IMR-90 (cell line): ENCODE data around the gene INPP5B. TPM values are rescaled to one million over a fixed set of nuclear protein-coding genes. Genes with fewer than 3 reads are reported as not detected.

Experiments used
- ATAC-seq: fragments of 200-7000 bp; cut with Tn5 transposase; 2 replicates; pipeline ENCODE4 v1.9.1; 2020; ENCODE audit warnings: low read depth, mild to moderate bottlenecking, moderate library complexity
- BruUV-seq: library from RNA; stranded (reverse); fragments of 400-500 nt; replicated peaks from 2 replicates; lab custom pipeline; 2021; lab: Mats Ljungman, UMichigan
- CTCF ChIA-PET: fragments of 300-600 bp; formaldehyde crosslinking; extraction: SDS; loops from one replicate; lab custom pipeline; 2021; ENCODE audit warnings: antibody characterized with exemption; lab: Yijun Ruan, JAX
- POLR2A ChIA-PET: fragments of 300-600 bp; sonication (Branson Sonifier 250); formaldehyde crosslinking; loops from one replicate; lab custom pipeline; 2022; ENCODE audit warnings: antibody characterized with exemption; ENCODE audit not compliant: unreplicated experiment; lab: Charles Lee
- DNase-seq: peaks from one replicate; pipeline ENCODE4 v3.0.0; 2013
- H2AFZ ChIP-seq: replicated peaks from 2 replicates; pipeline ENCODE3; 2013; ENCODE audit warnings: low read length, mild to moderate bottlenecking; ENCODE audit not compliant: poor library complexity
- H2AK5ac ChIP-seq: 2 replicates; pipeline ENCODE4 v1.6.1; 2013; ENCODE audit warnings: low read depth, low read length, inconsistent platforms
- H2AK9ac ChIP-seq: replicated peaks from 2 replicates; pipeline ENCODE3; 2013; ENCODE audit warnings: mild to moderate bottlenecking, low read depth, low read length, moderate library complexity; ENCODE audit not compliant: poor library complexity
- H2BK120ac ChIP-seq: 2 replicates; pipeline ENCODE4 v1.6.1; 2013; ENCODE audit warnings: low read depth, low read length, inconsistent platforms
- H2BK15ac ChIP-seq: 3 replicates; pipeline ENCODE4 v1.6.1; 2013; ENCODE audit warnings: low read depth, low read length, inconsistent platforms
- H2BK20ac ChIP-seq: 2 replicates; pipeline ENCODE4 v1.6.1; 2013; ENCODE audit warnings: low read depth, mild to moderate bottlenecking, inconsistent platforms, low read length, moderate library complexity
- H2BK5ac ChIP-seq: 2 replicates; pipeline ENCODE4 v1.6.1; 2013; ENCODE audit warnings: mild to moderate bottlenecking, low read depth, low read length, inconsistent platforms; ENCODE audit not compliant: poor library complexity, severe bottlenecking
- H3K14ac ChIP-seq: replicated peaks from 2 replicates; pipeline ENCODE4 v1.6.1; 2013; ENCODE audit warnings: low read depth, low read length, inconsistent platforms
- H3K18ac ChIP-seq: 2 replicates; pipeline ENCODE4 v1.6.1; 2013; ENCODE audit warnings: low read depth, low read length, control low read depth
- H3K23ac ChIP-seq: 2 replicates; pipeline ENCODE4 v1.6.1; 2013; ENCODE audit warnings: low read depth, low read length, inconsistent platforms
- H3K27ac ChIP-seq: 2 replicates; pipeline ENCODE4 v1.5.1; 2013; ENCODE audit warnings: mild to moderate bottlenecking, control low read depth, low read length; ENCODE audit not compliant: insufficient read depth
- H3K27me3 ChIP-seq: 2 replicates; pipeline ENCODE4 v1.6.1; 2013; ENCODE audit warnings: low read length; ENCODE audit not compliant: control insufficient read depth, insufficient read depth
- H3K36me3 ChIP-seq: 2 replicates; pipeline ENCODE4 v1.6.1; 2013; ENCODE audit warnings: low read length, mixed read lengths; ENCODE audit not compliant: control insufficient read depth, insufficient read depth
- H3K4ac ChIP-seq: 2 replicates; pipeline ENCODE4 v1.6.1; 2013; ENCODE audit warnings: low read depth, low read length, inconsistent platforms
- H3K4me1 ChIP-seq: 2 replicates; pipeline ENCODE4 v1.6.1; 2013; ENCODE audit warnings: low read length, mixed read lengths; ENCODE audit not compliant: control insufficient read depth, insufficient read depth
- H3K4me2 ChIP-seq: 2 replicates; pipeline ENCODE4 v1.6.1; 2013; ENCODE audit warnings: low read depth, mild to moderate bottlenecking, control low read depth, low read length, moderate library complexity
- H3K4me3 ChIP-seq: 2 replicates; pipeline ENCODE4 v1.5.1; 2013; ENCODE audit warnings: low read depth, mild to moderate bottlenecking, control low read depth, low read length, moderate library complexity; ENCODE audit not compliant: insufficient read depth
- H3K56ac ChIP-seq: 2 replicates; pipeline ENCODE4 v1.6.1; 2013; ENCODE audit warnings: low read length, inconsistent platforms; ENCODE audit not compliant: insufficient read depth; ENCODE audit errors: extremely low read depth
- H3K79me1 ChIP-seq, 2 experiments: 2 replicates each; pipeline ENCODE4 v1.6.1; 2013; ENCODE audit warnings: low read length in 2 of 2, inconsistent platforms in 1 of 2, low read depth in 1 of 2
- H3K9ac ChIP-seq: 2 replicates; pipeline ENCODE4 v1.6.1; 2013; ENCODE audit warnings: low read depth, low read length, control low read depth
- H3K9me1 ChIP-seq: 2 replicates; pipeline ENCODE4 v1.6.1; 2013; ENCODE audit warnings: low read length, inconsistent platforms; ENCODE audit not compliant: insufficient read depth
- H3K9me3 ChIP-seq: 2 replicates; pipeline ENCODE4 v1.6.1; 2013; ENCODE audit warnings: low read length; ENCODE audit not compliant: control insufficient read depth, insufficient read depth
- H4K20me1 ChIP-seq: 2 replicates; pipeline ENCODE4 v1.6.1; 2013; ENCODE audit warnings: low read length, inconsistent platforms; ENCODE audit not compliant: insufficient read depth
- H4K5ac ChIP-seq: 2 replicates; pipeline ENCODE4 v1.6.1; 2013; ENCODE audit warnings: mild to moderate bottlenecking, low read depth, low read length, control low read depth
- H4K8ac ChIP-seq, 2 experiments: 2 replicates each; pipeline ENCODE4 v1.6.1; 2013; ENCODE audit warnings: low read depth in 2 of 2, low read length in 2 of 2, control low read depth in 1 of 2, inconsistent platforms in 1 of 2
- H4K91ac ChIP-seq: 2 replicates; pipeline ENCODE4 v1.6.1; 2013; ENCODE audit warnings: low read depth, low read length, inconsistent platforms; ENCODE audit not compliant: insufficient read depth
- BHLHE40 ChIP-seq: fragments of 150-350 bp; IDR thresholded peaks from 2 replicates; pipeline ENCODE4 v1.6.1; 2016; ENCODE audit warnings: mild to moderate bottlenecking, low read depth, low read length
- CEBPB ChIP-seq: IDR thresholded peaks from 2 replicates; pipeline ENCODE4 v1.6.1; 2012; ENCODE audit warnings: low read depth, low read length, improper control_type of control experiment
- CTCF ChIP-seq: conservative IDR thresholded peaks from 2 replicates; pipeline ENCODE4 v1.5.1; 2012; ENCODE audit warnings: mild to moderate bottlenecking, low read depth, low read length, improper control_type of control experiment
- ELK1 ChIP-seq: fragments of 150-350 bp; IDR thresholded peaks from 2 replicates; pipeline ENCODE4 v1.6.1; 2016; ENCODE audit warnings: low read depth, mild to moderate bottlenecking, low read length, moderate library complexity, borderline replicate concordance
- FOS ChIP-seq: fragments of 150-350 bp; IDR thresholded peaks from 2 replicates; pipeline ENCODE4 v1.6.1; 2016; ENCODE audit warnings: low read depth, low read length
- MAZ ChIP-seq: IDR thresholded peaks from 2 replicates; pipeline ENCODE4 v1.6.1; 2012; ENCODE audit warnings: low read depth, mild to moderate bottlenecking, low read length, improper control_type of control experiment, moderate library complexity, borderline replicate concordance
- MXI1 ChIP-seq: IDR thresholded peaks from 2 replicates; pipeline ENCODE4 v1.6.1; 2012; ENCODE audit warnings: low read depth, mild to moderate bottlenecking, low read length, moderate library complexity, borderline replicate concordance
- POLR2A ChIP-seq: IDR thresholded peaks from 2 replicates; pipeline ENCODE4 v1.6.1; 2012; ENCODE audit warnings: mild to moderate bottlenecking, low read depth, low read length
- RAD21 ChIP-seq: IDR thresholded peaks from 2 replicates; pipeline ENCODE4 v1.6.1; 2012; ENCODE audit warnings: low read length, improper control_type of control experiment
- RCOR1 ChIP-seq: IDR thresholded peaks from 2 replicates; pipeline ENCODE4 v1.6.1; 2012; ENCODE audit warnings: mild to moderate bottlenecking, low read length, improper control_type of control experiment; ENCODE audit not compliant: insufficient replicate concordance
- RFX5 ChIP-seq: IDR thresholded peaks from 2 replicates; pipeline ENCODE4 v1.8.0; 2012; ENCODE audit warnings: low read depth, mild to moderate bottlenecking, low read length, moderate library complexity
- SMC3 ChIP-seq: fragments of 150-350 bp; IDR thresholded peaks from 2 replicates; pipeline ENCODE4 v1.6.1; 2016; ENCODE audit warnings: low read depth, mild to moderate bottlenecking, antibody characterized with exemption, low read length, moderate library complexity
- USF2 ChIP-seq: fragments of 150-350 bp; IDR thresholded peaks from 2 replicates; pipeline ENCODE4 v1.6.1; 2017; ENCODE audit warnings: mild to moderate bottlenecking, antibody characterized with exemption, low read length, low read depth
- WGBS, 2 experiments: methylation state at CpG; one replicate each; pipeline versions ENCODE4 v1.1.5 to v1.1.7; 2013; ENCODE audit warnings: missing lambda C conversion rate in 2 of 2; ENCODE audit not compliant: insufficient read length in 1 of 2; ENCODE audit errors: extremely low coverage in 2 of 2; 5-methylcytosine and 5-hydroxymethylcytosine counted together
- dilution Hi-C: fragments of 300-500 bp; cut with HindIII; formaldehyde crosslinking; loops from one replicate; pipeline ENCODE4 v1.14.3; 2018; ENCODE audit warnings: low sequenced_read_pairs; ENCODE audit not compliant: unreplicated experiment
- in situ Hi-C: fragments of 300-500 bp; cut with MboI; formaldehyde crosslinking; loops from 3 replicates; pipeline ENCODE4 v1.14.3; 2019; ENCODE audit warnings: low sequenced_read_pairs, inconsistent platforms, mixed read lengths
- intact Hi-C: fragments of 100-400 bp; cut with micrococcal nuclease; formaldehyde crosslinking; loops from 2 replicates; pipeline ENCODE4 v1.10.0; 2022
- polyA plus RNA-seq, 3 experiments: library from polyadenylated mRNA; depleted of rRNA; stranded (reverse); fragments of >200 nt; gene quantifications; 2 replicates each; pipeline ENCODE4 v1.2.3, GENCODE V29; 2012; ENCODE audit warnings: low replicate concordance in 1 of 3
- total RNA-seq: library from RNA; depleted of rRNA; stranded (reverse); fragments of >200 nt; gene quantifications from 2 replicates; pipeline ENCODE4 v1.2.3, GENCODE V29; 2012

Gene INPP5B
- total and polyA plus RNA-seq, 2 of the 4 experiments (the other 2 are of a cell fraction): 9.4 to 20.4 TPM

- Histone ChIP-seq H2BK20ac (no peak overlapping the region), H3K18ac (no peak overlapping the region), H3K56ac (no peak overlapping the region), H2AK9ac (no peak overlapping the region), H3K4me2 (no peak overlapping the region), H3K4ac (no peak overlapping the region), H2BK15ac (no peak overlapping the region), H3K4me1 (no peaks in the 10 kb centered on the region), H3K36me3 (peaks cover 18% of the 10 kb centered on the region), H3K27me3 (no peaks in the 10 kb centered on the region), H2AK5ac (no peak overlapping the region), H3K27ac (no peak overlapping the region), H3K9ac (no peak overlapping the region), H3K9me3 (no peaks in the 10 kb centered on the region), H2AFZ (no peak overlapping the region), H4K5ac (no peak overlapping the region), H4K20me1 (no peaks in the 10 kb centered on the region), H3K23ac (no peak overlapping the region), H4K91ac (no peak overlapping the region), H2BK120ac (no peak overlapping the region), H4K8ac (no peak overlapping the region), H3K4me3 (no peak overlapping the region), H2BK5ac (no peak overlapping the region), H3K14ac (no peak overlapping the region), H3K79me1 (peaks cover 3 to 5% of the 10 kb centered on the region in 2 experiments; a peak in 2 of 4 replicates), H3K9me1 (peaks cover 6% of the 10 kb centered on the region; the same call in 1 of the 2 replicates)
- dilution Hi-C loops (no loop called here), in situ Hi-C loops (no loop called here), intact Hi-C loops (no loop called here)
- ChIA-PET POLR2A (no interaction called here), CTCF (no interaction called here)
- no TSS peak for BruUV-seq
- ATAC-seq (no peak), DNase-seq (no peak)
- WGBS, 2 experiments: no CpG with 5 or more reads among the region's 3 CpGs
- TF ChIP-seq BHLHE40 (no peak), POLR2A (no peak), CTCF (no peak), SMC3 (no peak), RFX5 (no peak), ELK1 (no peak), RCOR1 (no peak), CEBPB (no peak), MAZ (no peak), USF2 (no peak), RAD21 (no peak), MXI1 (no peak), FOS (no peak)
Observed at GRCh38 chr1:37952738-37953137, 5.9 kb upstream of the INPP5B start.
